Activated naive CD8-positive, alpha-beta T cell (primary cell): ENCODE measurements around the gene INHBB.
A peak's percentile ranks its signal among the peaks of the same experiment; 100 is the strongest.
"Not testable (repeated sequence)": the region's sequence is repeated elsewhere in the genome, so short reads cannot be mapped to it uniquely, and the experiment has no call there.

Experiments
- H3K27ac Mint-ChIP-seq: one replicate; pipeline ENCODE4 v1.8.0; 2021; ENCODE audit warnings: mixed read lengths
- H3K27me3 Mint-ChIP-seq: one replicate; pipeline ENCODE4 v1.8.0; 2021; ENCODE audit warnings: mixed read lengths
- H3K36me3 Mint-ChIP-seq: one replicate; pipeline ENCODE4 v1.8.0; 2021; ENCODE audit warnings: mixed read lengths
- H3K4me1 Mint-ChIP-seq: one replicate; pipeline ENCODE4 v1.8.0; 2021; ENCODE audit warnings: low read depth, mixed read lengths
- H3K4me3 Mint-ChIP-seq: one replicate; pipeline ENCODE4 v1.8.0; 2021; ENCODE audit warnings: mild to moderate bottlenecking, mixed read lengths
- H3K9me3 Mint-ChIP-seq: one replicate; pipeline ENCODE4 v1.8.0; 2021; ENCODE audit warnings: low read depth, mixed read lengths

Gene INHBB

GRCh38 chr2:120346026-120346666 lies at the start of gene INHBB:
Gene INHBB, plus strand, starts transcription at chr2:120346136. Its CDS starts 53 bp downstream, at chr2:120346189.
- no peaks in the 10 kb centered on the region for H3K36me3 Mint-ChIP-seq
- no peaks in the 10 kb centered on the region for H3K9me3 Mint-ChIP-seq
- H3K27ac Mint-ChIP-seq, result peak within 1 kb of the TSS; percentile 54
- peak within 1 kb of the TSS; percentile 84 for H3K4me3 Mint-ChIP-seq
- H3K4me1 Mint-ChIP-seq, result peaks cover 20% of the 10 kb centered on the region
- peaks cover 26% of the 10 kb centered on the region for H3K27me3 Mint-ChIP-seq

DNA sequence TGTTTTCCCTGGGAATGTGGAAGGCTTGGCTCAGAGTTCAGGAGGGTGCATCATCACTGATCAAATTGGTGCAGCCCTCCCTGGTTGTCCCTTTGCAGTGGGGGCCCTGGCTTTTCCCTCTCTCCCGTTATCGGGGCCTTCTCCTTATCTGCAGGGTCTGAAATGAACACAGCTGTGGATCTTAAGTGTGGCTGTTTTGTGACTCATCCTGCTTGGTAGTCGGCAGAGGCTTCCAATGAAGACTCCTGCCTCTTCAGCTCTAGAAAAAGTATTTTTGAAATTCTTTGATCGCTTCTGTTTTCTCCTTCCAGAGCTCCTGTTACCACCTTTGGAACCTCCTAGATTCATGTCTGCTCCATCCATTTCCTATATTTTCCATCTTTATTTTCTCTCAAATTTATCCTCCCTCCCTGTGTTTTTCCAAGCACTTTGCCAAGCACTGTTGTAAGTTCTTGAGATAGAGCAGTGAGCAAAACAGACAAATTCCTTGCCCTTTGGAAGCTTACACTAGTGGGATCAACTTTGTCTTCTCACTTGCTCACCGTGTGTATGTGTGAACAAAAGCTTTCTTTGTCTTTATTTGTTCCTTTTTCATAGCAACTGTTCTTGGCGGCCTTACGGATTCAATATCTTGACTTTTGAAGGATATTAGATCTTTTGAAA lies 47.6 kb upstream of the INHBB start:
- no peak overlapping the region for H3K4me3 Mint-ChIP-seq
- H3K4me1 Mint-ChIP-seq, result peaks cover 11% of the 10 kb centered on the region
- no peaks in the 10 kb centered on the region for H3K9me3 Mint-ChIP-seq
- H3K36me3 Mint-ChIP-seq, result peaks cover 7% of the 10 kb centered on the region
- no peak overlapping the region for H3K27ac Mint-ChIP-seq
- no peaks in the 10 kb centered on the region for H3K27me3 Mint-ChIP-seq

- Mint-ChIP-seq H3K4me1 (peaks cover 14% of the 10 kb centered on the region), H3K27me3 (no peaks in the 10 kb centered on the region), H3K9me3 (no peaks in the 10 kb centered on the region), H3K4me3 (no peak overlapping the region), H3K36me3 (peaks cover 6% of the 10 kb centered on the region), H3K27ac (no peak overlapping the region)
Measured at GRCh38 chr2:120299004-120299403, 46.9 kb upstream of the INHBB start.

GRCh38 chr2:120299561-120299960 lies 46.4 kb upstream of the INHBB start:
- Mint-ChIP-seq H3K9me3 (no peaks in the 10 kb centered on the region), H3K27ac (no peak overlapping the region), H3K4me1 (peaks cover 14% of the 10 kb centered on the region), H3K36me3 (peaks cover 6% of the 10 kb centered on the region), H3K4me3 (no peak overlapping the region), H3K27me3 (no peaks in the 10 kb centered on the region)

- H3K9me3 Mint-ChIP-seq, result no peaks in the 10 kb centered on the region
Measured at GRCh38 chr2:120300385-120300784, 45.6 kb upstream of the INHBB start.

GRCh38 chr2:120301284-120301683 lies 44.7 kb upstream of the INHBB start:
- Mint-ChIP-seq H3K36me3 (peaks cover 5% of the 10 kb centered on the region), H3K27ac (no peak overlapping the region), H3K4me1 (peaks cover 14% of the 10 kb centered on the region), H3K4me3 (no peak overlapping the region), H3K27me3 (peaks cover 2% of the 10 kb centered on the region), H3K9me3 (no peaks in the 10 kb centered on the region)

More at GRCh38 chr2:120300385-120300784, 45.6 kb upstream of the INHBB start:
- no peak overlapping the region for H3K27ac Mint-ChIP-seq
- peaks cover 6% of the 10 kb centered on the region for H3K36me3 Mint-ChIP-seq
- H3K27me3 Mint-ChIP-seq, result no peaks in the 10 kb centered on the region
- H3K4me1 Mint-ChIP-seq, result peaks cover 14% of the 10 kb centered on the region
- no peak overlapping the region for H3K4me3 Mint-ChIP-seq

- Mint-ChIP-seq H3K27me3 (peaks cover 2% of the 10 kb centered on the region), H3K36me3 (peaks cover 4% of the 10 kb centered on the region), H3K27ac (no peak overlapping the region), H3K9me3 (no peaks in the 10 kb centered on the region), H3K4me1 (peaks cover 14% of the 10 kb centered on the region), H3K4me3 (no peak overlapping the region)
Measured at GRCh38 chr2:120302301-120302700, 43.6 kb upstream of the INHBB start.

GRCh38 chr2:120303177-120303576 lies 42.8 kb upstream of the INHBB start:
- H3K36me3 Mint-ChIP-seq, result peaks cover 3% of the 10 kb centered on the region
- peak overlapping the region; percentile 14 for H3K4me3 Mint-ChIP-seq
- no peak overlapping the region for H3K27ac Mint-ChIP-seq
- H3K27me3 Mint-ChIP-seq, result peaks cover 2% of the 10 kb centered on the region
- H3K9me3 Mint-ChIP-seq, result no peaks in the 10 kb centered on the region
- peaks cover 14% of the 10 kb centered on the region for H3K4me1 Mint-ChIP-seq

GRCh38 chr2:120305296-120305695 lies 40.6 kb upstream of the INHBB start:
- Mint-ChIP-seq H3K36me3 (peaks cover 3% of the 10 kb centered on the region), H3K27ac (no peak overlapping the region), H3K9me3 (no peaks in the 10 kb centered on the region), H3K27me3 (peaks cover 2% of the 10 kb centered on the region), H3K4me3 (no peak overlapping the region), H3K4me1 (peaks cover 14% of the 10 kb centered on the region)

DNA sequence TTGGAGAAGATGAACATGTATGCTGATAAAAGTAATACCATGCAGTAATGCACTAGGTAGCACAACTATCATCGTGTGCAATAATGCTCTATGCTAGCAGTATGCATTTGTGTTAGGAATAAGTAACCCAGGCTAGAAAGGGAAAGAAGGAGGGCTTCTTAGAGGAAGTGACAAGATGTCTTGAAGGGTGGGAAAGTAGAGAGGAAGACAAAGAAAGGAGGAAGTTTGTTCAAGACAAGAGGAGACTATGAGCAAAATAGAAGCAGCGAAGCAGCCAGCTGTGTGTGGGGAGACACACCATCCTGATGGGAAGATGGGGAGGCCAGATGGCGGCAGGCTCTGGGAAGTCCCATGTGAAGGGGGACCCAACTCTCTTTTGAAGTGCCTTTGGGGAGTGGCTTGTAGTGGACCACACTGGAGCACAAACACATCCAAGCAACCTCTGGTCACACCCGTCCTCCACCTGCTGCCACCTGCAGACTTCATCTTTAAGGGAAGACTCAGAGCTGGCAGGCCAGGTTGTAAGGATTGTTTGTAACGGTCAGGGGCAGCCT lies 39.9 kb upstream of the INHBB start:
- H3K36me3 Mint-ChIP-seq, result peaks cover 3% of the 10 kb centered on the region
- peaks cover 14% of the 10 kb centered on the region for H3K4me1 Mint-ChIP-seq
- no peak overlapping the region for H3K4me3 Mint-ChIP-seq
- no peak overlapping the region for H3K27ac Mint-ChIP-seq
- no peaks in the 10 kb centered on the region for H3K9me3 Mint-ChIP-seq
- peaks cover 2% of the 10 kb centered on the region for H3K27me3 Mint-ChIP-seq

- H3K27me3 Mint-ChIP-seq, result peaks cover 2% of the 10 kb centered on the region
- H3K4me1 Mint-ChIP-seq, result peaks cover 11% of the 10 kb centered on the region
- H3K4me3 Mint-ChIP-seq, result no peak overlapping the region
- H3K27ac Mint-ChIP-seq, result no peak overlapping the region
- no peaks in the 10 kb centered on the region for H3K9me3 Mint-ChIP-seq
- H3K36me3 Mint-ChIP-seq, result peaks cover 3% of the 10 kb centered on the region
Measured at GRCh38 chr2:120307482-120307881, 38.5 kb upstream of the INHBB start.

DNA sequence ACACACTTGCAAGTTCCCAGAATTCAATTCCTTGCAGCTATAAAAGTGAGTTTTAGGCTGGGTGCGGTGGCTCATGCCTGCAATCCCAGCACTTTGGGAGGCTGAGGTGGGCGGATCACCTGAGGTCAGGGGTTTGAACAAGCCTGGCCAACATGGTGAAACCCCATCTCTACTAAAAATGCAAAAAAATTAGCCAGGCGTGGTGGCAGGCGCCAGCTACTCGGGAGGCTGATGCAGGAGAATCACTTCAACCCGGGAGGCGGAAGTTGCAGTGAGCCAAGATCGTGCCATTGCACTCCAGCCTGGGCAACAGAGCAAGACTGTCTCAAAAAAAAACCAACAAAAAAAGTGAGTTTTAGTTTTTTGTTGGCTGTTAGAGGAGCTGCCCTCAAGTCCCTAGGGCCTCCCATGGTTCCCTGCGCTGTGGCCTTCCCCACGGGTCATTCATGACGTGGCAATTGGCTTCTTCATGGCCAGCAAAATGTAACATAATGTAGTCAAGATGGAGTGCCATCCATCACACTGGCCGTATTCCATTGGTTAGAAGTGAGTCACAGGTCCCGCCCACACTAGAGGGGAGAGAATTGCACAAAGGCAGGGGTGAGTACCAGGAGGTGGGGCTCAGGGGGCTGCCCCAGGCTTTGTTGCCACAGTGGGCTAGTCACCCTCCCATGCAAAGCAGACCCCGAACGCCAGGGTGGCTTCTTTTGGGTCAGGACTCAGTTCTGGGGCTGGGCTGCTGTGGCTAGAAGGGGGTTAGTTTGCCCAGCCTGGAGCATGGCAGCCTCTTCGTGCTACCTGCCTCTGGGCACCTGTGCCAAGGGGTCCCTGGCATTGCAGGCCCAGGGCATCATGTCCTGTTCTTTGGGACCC lies 37.7 kb upstream of the INHBB start:
- Mint-ChIP-seq H3K36me3 (peaks cover 3% of the 10 kb centered on the region), H3K27ac (no peak overlapping the region), H3K9me3 (no peaks in the 10 kb centered on the region), H3K27me3 (peaks cover 2% of the 10 kb centered on the region), H3K4me1 (peaks cover 11% of the 10 kb centered on the region), H3K4me3 (no peak overlapping the region)

DNA sequence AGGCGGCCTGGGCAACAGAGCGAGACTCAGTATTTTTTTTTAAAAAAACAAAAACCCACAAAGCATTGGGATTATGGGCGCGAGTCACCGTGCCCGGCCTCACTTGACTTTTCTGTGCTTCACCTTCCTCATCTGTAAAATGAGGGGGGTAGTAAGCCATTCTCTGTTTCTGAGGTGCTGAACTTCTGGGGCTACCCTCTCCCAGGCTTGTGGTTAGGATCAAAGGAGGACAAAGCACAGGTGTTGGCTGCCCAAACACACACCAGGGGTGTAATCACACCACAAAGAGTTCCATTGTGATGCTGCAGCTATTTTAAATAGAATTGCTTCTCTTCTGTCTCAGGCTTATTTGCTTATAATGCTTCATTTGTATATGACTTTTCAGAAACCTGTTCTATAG lies 35.8 kb upstream of the INHBB start:
- no peak overlapping the region for H3K4me3 Mint-ChIP-seq
- no peak overlapping the region for H3K27ac Mint-ChIP-seq
- peaks cover 3% of the 10 kb centered on the region for H3K36me3 Mint-ChIP-seq
- H3K9me3 Mint-ChIP-seq, result no peaks in the 10 kb centered on the region
- peaks cover 2% of the 10 kb centered on the region for H3K27me3 Mint-ChIP-seq
- H3K4me1 Mint-ChIP-seq, result peaks cover 24% of the 10 kb centered on the region

DNA sequence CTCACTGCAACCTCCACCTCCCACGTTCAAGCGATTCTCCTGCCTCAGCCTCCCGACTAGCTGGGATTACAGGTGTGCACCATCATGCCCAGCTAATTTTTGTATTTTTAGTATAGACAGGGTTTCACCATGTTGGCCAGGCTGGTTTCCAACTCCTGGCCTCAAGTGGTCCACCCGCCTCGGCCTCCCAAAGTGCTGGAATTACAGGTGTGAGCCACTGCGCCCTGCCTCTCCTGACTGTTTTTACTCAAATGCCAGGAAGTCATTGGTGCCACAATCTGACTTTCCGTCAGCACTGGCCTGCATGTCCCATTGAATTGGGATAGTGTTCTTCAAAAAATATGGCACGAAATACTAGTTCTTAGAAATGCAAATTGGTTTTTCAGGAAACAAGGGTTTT lies 35.1 kb upstream of the INHBB start:
- H3K27me3 Mint-ChIP-seq, H3K27ac Mint-ChIP-seq, H3K4me3 Mint-ChIP-seq, H3K9me3 Mint-ChIP-seq, H3K36me3 Mint-ChIP-seq: not testable (repeated sequence)
- peaks cover 28% of the 10 kb centered on the region for H3K4me1 Mint-ChIP-seq

- Mint-ChIP-seq H3K27ac (no peak overlapping the region), H3K9me3 (no peaks in the 10 kb centered on the region), H3K4me3 (no peak overlapping the region), H3K4me1 (peaks cover 28% of the 10 kb centered on the region), H3K27me3 (no peaks in the 10 kb centered on the region), H3K36me3 (no peaks in the 10 kb centered on the region)
Measured at GRCh38 chr2:120312076-120312475, 33.9 kb upstream of the INHBB start.
